HG03439 (cell line): Measurements from ENCODE around the gene PKD2.

Experiments
- ATAC-seq: cut with Tn5 transposase; IDR thresholded peaks from one replicate; pipeline ENCODE4 v1.9.1; 2021; ENCODE audit warnings: mild to moderate bottlenecking, moderate library complexity; ENCODE audit not compliant: unreplicated experiment

PKD2 gene

GRCh38 chr4:88007304-88008121 is at the start of gene PKD2:
TSS of gene PKD2 (plus strand) at chr4:88007635. CDS start at chr4:88007734, 99 bp downstream.
- peak; percentile 85 for ATAC-seq

GRCh38 chr4:87961993-87962392 is 45.4 kb upstream of the PKD2 start:
- ATAC-seq: no peak

GRCh38 chr4:87962398-87963146 is 44.9 kb upstream of the PKD2 start:
- no peak for ATAC-seq

GRCh38 chr4:87965501-87965975 is 41.9 kb upstream of the PKD2 start:
- ATAC-seq: no peak

- no peak for ATAC-seq
These were observed 41.3 kb upstream of the PKD2 start for GRCh38 chr4:87966095-87966496.

GRCh38 chr4:87967193-87967592 is 40.2 kb upstream of the PKD2 start:
- ATAC-seq: no peak

- no peak for ATAC-seq
These were observed 37.3 kb upstream of the PKD2 start for GRCh38 chr4:87970121-87970520.

- ATAC-seq: no peak
These were observed 35.6 kb upstream of the PKD2 start for GRCh38 chr4:87971866-87972265.

- ATAC-seq: peak; percentile 64
These were observed 33.9 kb upstream of the PKD2 start for GRCh38 chr4:87973283-87974169.

- no peak for ATAC-seq
These were observed 32.5 kb upstream of the PKD2 start for GRCh38 chr4:87974856-87975462.

- ATAC-seq: no peak
These were observed 32.0 kb upstream of the PKD2 start, which contains the start of gene SPP1 for GRCh38 chr4:87975466-87975865. TSS of gene SPP1 (plus strand) at chr4:87975714. CDS start at chr4:87976896, 1,182 bp downstream.

- ATAC-seq: no peak
These were observed 29.7 kb upstream of the PKD2 start for GRCh38 chr4:87977521-87978278.

- no peak for ATAC-seq
These were observed 28.8 kb upstream of the PKD2 start for GRCh38 chr4:87978681-87979080.

GRCh38 chr4:87979810-87980209 is 27.6 kb upstream of the PKD2 start:
- ATAC-seq: no peak

GRCh38 chr4:87981486-87981885 is 25.9 kb upstream of the PKD2 start:
- ATAC-seq: no peak

GRCh38 chr4:87982036-87982435 is 25.4 kb upstream of the PKD2 start:
- no peak for ATAC-seq

GRCh38 chr4:87982446-87983010 is 24.9 kb upstream of the PKD2 start:
- no peak for ATAC-seq

GRCh38 chr4:87983996-87984395 is 23.4 kb upstream of the PKD2 start:
- ATAC-seq: no peak

- peak; percentile 79 for ATAC-seq
These were observed 22.1 kb upstream of the PKD2 start for GRCh38 chr4:87985097-87985886.
